ENCODE data around the gene IFNL4.

DNA sequence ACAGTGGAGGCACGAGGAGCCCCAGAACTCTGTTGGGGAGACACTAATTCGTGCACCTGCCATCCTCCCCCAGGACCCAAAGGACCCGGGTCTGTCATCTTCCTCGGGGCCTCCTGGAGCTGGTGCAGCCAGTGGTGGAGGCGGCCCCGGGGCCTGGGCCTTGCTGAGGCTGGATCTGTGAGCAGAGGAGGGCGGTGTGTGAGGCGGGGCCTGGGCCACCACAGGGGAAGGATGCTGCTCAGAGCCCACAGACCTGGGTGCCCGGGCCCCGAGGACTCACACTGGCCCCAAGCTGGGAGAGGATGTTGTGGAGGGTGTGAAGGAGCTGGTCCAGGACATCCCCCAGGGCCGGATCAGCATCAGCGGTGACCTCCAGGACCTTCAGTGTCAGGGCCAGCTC is 12.1 kb downstream of the IFNL4 start:
- TF ChIP-seq, protein P1, sequence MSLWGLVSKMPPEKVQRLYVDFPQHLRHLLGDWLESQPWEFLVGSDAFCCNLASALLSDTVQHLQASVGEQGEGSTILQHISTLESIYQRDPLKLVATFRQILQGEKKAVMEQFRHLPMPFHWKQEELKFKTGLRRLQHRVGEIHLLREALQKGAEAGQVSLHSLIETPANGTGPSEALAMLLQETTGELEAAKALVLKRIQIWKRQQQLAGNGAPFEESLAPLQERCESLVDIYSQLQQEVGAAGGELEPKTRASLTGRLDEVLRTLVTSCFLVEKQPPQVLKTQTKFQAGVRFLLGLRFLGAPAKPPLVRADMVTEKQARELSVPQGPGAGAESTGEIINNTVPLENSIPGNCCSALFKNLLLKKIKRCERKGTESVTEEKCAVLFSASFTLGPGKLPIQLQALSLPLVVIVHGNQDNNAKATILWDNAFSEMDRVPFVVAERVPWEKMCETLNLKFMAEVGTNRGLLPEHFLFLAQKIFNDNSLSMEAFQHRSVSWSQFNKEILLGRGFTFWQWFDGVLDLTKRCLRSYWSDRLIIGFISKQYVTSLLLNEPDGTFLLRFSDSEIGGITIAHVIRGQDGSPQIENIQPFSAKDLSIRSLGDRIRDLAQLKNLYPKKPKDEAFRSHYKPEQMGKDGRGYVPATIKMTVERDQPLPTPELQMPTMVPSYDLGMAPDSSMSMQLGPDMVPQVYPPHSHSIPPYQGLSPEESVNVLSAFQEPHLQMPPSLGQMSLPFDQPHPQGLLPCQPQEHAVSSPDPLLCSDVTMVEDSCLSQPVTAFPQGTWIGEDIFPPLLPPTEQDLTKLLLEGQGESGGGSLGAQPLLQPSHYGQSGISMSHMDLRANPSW (CRISPR knock-in tag; IDR thresholded peaks at IDR 0.05; ENCODE audit: borderline replicate concordance) = no peak
- TF ChIP-seq KDM5B (CRISPR knock-in tag; IDR thresholded peaks at IDR 0.05; ENCODE audit: borderline replicate concordance) (no peak), SP1 (IDR thresholded peaks at IDR 0.05) (no peak), SP1 (CRISPR knock-in tag; IDR thresholded peaks at IDR 0.05) (no peak), MED13 (CRISPR knock-in tag; IDR thresholded peaks at IDR 0.05) (no peak), MXI1 (IDR thresholded peaks at IDR 0.05; ENCODE audit: borderline replicate concordance, low read depth, low read length) (no peak), ERF (CRISPR knock-in tag; IDR thresholded peaks at IDR 0.05) (no peak), MAFK (conservative IDR thresholded peaks at IDR 0.05 in 1 of 2, IDR thresholded peaks at IDR 0.05 in 1 of 2; ENCODE audit: low read length in 2 of 2) (no peak)
- TF ChIP-seq, protein P2, sequence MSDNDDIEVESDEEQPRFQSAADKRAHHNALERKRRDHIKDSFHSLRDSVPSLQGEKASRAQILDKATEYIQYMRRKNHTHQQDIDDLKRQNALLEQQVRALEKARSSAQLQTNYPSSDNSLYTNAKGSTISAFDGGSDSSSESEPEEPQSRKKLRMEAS (IDR thresholded peaks at IDR 0.05) = no peak
- TF ChIP-seq, protein P3, sequence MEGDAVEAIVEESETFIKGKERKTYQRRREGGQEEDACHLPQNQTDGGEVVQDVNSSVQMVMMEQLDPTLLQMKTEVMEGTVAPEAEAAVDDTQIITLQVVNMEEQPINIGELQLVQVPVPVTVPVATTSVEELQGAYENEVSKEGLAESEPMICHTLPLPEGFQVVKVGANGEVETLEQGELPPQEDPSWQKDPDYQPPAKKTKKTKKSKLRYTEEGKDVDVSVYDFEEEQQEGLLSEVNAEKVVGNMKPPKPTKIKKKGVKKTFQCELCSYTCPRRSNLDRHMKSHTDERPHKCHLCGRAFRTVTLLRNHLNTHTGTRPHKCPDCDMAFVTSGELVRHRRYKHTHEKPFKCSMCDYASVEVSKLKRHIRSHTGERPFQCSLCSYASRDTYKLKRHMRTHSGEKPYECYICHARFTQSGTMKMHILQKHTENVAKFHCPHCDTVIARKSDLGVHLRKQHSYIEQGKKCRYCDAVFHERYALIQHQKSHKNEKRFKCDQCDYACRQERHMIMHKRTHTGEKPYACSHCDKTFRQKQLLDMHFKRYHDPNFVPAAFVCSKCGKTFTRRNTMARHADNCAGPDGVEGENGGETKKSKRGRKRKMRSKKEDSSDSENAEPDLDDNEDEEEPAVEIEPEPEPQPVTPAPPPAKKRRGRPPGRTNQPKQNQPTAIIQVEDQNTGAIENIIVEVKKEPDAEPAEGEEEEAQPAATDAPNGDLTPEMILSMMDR (CRISPR knock-in tag; IDR thresholded peaks at IDR 0.05) = no peak

All from HepG2 (cell line).